Measurements from ENCODE around the gene ABI3BP.

Gene ABI3BP

DNA sequence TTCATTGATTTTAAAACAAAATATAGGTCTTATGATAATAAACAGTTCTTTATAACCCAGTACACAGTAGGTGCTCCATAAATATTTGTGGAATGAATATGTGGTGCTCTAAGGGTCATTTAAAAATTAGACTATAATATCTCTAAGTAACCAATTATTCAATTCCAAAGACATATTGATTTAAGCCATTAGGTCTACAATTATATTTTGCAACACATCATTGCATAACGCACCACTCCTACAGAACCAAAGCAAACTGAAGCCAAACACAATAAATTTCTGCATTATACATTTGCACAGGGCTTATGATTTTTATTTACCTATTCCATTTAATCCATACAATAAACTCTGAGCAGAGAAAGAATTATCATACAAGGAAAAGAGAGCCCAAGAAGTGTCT is 104.3 kb downstream of the ABI3BP start:
- no peak for DNase-seq (ENCODE audit: low read depth in 2 of 2)

DNA sequence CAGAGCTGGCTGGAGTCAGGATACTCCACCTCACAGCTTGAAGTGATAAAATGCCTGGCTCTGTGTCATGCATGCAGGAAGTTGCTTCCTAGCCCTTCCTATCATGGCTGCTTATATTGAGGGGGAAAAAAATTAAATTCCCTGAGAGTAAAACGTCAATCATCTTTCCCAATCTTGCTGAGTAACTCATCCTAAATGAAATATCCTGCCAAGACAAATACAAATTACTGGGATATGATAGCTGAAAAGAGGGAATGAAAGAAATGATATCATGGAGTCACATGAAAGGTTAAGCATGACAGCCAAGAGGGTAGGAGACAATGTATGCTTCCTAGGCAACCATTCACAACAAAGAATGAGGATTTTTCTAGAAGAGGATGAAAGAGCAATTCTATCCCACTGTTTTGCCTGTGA is 110.6 kb downstream of the ABI3BP start:
- DNase-seq (ENCODE audit: low read depth in 2 of 2): no peak

DNA sequence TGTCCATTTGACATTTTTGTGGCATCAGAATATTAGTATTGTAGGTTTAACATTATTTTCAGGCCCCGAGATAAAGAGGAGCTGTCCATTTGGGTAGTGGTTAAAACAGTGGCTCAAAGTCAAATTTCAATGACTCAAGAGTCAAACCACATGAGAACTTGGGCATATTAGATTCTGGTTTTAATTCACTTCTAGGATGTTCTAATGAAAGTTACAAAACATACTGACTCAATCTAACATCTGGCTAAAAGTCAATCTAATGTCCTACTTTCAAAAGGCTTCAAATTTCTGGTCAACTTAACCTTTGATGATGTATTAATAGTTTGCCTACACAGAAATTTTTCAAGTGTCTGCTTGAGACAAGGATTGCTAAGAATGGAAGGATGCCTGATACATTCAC is 112.4 kb downstream of the ABI3BP start:
- no peak for DNase-seq (ENCODE audit: low read depth in 2 of 2)

DNA sequence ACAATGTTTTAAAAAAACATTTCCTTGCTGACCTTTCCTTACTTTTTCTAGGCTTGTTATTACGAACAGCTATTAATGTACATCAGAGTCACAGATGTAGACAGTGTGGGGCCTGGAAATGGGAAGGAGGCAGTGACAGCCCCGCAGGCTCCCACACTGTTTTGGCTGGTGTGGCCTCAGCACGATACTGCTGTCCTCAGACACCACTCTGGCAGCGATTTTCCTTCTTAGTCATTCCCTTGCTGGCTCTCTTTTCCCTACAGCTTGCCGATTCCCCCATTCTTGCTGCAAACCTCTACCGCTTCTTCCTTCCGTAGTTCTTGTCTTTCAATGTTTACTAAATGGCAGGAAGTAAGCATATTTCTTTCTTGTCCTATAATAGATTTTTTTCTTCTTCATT is 113.1 kb downstream of the ABI3BP start:
- DNase-seq (ENCODE audit: low read depth in 2 of 2): no peak

DNA sequence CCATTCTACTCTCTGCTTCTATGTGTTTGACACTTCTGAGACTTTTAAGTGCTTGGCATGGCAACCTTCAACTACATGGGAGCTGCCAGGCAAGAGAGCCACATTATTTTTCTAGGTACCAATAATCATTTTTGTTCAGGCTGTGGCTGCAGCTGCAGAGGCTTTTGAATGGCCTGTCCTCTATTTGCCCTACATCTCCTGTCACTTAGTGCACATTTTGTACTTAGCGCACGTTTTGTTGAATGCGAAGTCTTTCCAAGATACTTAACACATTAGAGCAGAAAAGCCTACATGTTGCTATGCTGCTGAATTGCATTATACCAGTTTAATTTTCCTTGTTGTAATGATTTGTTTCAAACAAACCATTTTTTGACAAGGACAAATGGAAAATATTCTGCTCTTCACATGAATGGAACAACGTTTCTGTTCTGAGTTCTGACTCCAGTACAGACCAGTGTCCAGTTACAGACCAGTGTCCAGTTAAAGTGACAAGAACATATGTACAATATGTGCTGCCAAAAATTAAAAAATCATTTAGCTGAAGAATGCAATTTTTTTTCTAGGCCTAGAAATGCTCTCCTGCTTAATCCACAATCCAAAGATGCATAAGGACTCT is 113.9 kb downstream of the ABI3BP start:
- DNase-seq (ENCODE audit: low read depth in 2 of 2): no peak

DNA sequence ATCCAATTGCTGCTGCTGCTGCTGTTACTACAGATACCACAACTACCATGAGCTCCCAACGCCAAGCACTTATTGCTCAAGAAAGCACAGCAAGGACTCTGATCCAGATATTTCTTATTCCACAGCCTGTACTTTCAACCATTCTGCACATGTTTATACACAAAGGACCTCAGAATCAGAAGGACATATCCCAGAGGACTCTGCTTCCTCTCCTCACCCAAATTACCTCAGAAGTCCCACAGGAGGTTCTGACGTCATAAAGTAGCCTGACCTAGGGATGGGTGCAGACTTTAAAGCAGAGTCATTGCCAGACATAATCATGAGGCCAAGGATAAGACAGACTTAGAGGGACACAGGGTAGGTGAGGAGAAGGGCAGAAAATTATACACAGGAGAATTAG is 115.9 kb downstream of the ABI3BP start:
- no peak for DNase-seq (ENCODE audit: low read depth in 2 of 2)

DNA sequence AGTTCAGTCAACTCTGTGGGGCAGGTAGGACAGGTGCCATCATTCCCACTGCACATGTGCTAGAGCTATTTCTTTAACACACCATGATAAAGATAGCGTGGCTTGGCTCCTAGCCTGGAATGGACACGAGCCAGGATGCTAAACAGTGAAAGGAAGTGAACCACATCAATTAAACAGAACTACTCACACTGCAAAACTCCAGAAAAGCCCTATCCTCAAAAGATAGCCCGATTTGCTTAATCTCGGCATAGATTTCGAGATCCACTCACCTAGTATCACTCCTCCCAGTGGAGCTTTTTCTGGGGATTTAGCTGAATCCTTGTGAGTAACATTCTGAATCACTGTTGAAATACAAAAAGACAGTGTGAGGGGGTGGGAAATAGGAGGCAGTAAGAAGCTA is 118.0 kb downstream of the ABI3BP start:
- DNase-seq (ENCODE audit: low read depth in 2 of 2): no peak

DNA sequence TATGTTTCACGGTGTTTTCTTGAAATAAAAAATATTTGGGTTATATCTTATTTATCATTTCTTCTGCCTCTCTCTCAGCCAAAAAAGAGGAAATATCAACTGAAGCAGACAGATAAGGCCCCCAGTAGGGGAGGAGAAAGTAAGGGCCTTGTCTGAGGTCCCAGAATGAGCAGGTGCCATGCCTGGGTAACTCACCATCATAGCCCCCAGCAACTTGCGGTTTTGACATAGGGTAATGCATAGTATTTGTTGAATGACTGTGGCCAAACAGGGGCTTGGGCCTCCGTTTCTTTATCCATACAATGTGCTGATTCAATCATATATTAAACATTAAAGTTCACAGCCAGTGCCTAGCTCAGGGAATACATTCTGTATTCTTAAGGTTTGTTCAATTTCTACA is 119.6 kb downstream of the ABI3BP start:
- DNase-seq (ENCODE audit: low read depth in 2 of 2): no peak

DNA sequence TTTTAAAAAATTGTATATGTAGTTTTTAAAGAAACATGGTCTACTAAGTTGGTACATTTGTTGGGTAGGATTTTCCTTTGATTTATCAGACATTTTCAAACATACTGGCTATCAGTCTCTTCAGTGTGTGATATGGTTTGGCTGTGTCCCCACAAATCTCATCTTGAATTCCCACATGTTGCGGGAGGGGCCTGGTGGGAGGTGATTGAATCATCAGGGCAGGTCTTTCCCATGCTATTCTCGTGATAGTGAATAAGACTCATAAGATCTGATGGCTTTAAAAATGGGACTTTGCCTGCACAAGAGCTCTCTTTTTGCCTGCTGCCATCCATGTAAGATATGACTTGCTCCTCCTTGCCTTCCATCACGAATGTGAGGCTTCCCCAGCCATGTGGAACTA is 121.9 kb downstream of the ABI3BP start:
- DNase-seq (ENCODE audit: low read depth in 2 of 2): no peak

DNA sequence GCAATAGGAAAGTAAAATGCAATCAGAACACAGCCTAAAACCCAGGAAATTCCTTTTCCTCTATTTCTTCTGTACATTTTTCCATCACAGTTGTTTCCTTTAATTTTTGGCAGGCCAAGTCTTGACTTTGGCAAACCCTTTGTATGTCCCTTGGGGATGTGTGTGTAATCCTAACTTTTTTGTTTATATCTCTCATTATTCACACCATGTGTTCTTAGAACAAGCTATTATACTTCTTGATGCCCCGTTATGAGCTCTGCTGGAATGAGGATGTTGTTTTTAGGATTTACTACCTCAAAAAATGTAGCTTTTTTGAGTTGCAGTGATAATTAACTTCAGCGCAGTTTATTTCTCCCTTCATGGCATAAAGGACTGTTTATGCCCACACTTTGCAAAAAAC is 123.4 kb downstream of the ABI3BP start:
- DNase-seq (ENCODE audit: low read depth in 2 of 2): no peak

DNA sequence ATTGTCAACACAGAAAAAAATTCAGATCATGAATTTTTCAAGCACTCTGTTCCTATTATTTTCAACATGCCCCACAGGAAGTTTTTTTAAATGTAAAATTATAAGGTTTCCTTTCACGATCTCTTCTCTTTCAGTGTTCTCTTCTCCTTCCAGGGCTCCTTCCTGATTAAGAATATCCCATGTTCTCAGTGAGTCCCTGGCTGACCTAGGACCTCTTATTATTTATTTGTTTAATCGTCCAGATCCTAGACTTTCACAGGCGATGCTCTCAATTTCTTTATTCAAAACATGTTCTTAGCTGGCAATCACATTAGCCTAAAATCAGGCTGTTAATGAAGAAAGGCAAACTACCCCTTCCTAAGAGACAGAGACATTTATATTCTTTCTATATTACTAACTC is 124.3 kb downstream of the ABI3BP start:
- no peak for DNase-seq (ENCODE audit: low read depth in 2 of 2)

DNA sequence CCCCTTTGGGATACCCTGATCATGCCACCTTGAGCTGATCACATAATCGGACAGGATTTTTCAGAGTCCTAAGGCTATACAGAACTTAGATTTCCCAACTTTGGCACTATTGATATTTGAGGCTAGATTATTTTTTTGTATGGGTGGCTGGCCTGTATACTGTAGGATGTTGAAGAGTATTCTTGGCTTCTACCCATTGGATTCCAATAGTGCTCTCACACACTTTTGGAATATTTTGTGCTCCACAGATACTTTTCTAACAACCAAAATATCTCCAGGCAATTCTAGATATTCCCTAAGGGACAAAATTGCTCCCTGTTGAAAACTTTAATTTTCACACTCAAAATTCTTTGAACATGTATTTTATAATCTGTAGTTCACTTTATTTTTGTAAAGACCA is 125.1 kb downstream of the ABI3BP start:
- no peak for DNase-seq (ENCODE audit: low read depth in 2 of 2)

DNA sequence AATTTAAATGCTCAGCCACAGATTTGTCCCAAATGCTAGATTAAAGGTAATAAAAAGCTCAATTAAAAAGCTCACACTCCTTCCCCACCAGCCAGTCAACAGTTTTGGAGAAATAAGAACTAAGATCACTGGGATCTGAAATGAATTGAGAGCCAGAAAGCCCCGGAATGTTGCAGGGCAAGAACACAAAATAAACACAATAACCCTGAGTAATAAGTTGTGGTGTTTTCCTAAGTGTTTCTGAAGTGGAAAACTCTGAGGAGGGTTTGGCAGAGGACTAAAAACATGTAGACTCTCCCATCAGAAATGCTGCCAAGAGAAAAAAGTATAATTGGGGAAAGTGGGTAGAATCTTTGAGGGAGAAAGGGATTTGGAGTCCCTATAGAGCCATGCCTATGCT is 127.8 kb downstream of the ABI3BP start:
- DNase-seq (ENCODE audit: low read depth in 2 of 2): no peak

DNA sequence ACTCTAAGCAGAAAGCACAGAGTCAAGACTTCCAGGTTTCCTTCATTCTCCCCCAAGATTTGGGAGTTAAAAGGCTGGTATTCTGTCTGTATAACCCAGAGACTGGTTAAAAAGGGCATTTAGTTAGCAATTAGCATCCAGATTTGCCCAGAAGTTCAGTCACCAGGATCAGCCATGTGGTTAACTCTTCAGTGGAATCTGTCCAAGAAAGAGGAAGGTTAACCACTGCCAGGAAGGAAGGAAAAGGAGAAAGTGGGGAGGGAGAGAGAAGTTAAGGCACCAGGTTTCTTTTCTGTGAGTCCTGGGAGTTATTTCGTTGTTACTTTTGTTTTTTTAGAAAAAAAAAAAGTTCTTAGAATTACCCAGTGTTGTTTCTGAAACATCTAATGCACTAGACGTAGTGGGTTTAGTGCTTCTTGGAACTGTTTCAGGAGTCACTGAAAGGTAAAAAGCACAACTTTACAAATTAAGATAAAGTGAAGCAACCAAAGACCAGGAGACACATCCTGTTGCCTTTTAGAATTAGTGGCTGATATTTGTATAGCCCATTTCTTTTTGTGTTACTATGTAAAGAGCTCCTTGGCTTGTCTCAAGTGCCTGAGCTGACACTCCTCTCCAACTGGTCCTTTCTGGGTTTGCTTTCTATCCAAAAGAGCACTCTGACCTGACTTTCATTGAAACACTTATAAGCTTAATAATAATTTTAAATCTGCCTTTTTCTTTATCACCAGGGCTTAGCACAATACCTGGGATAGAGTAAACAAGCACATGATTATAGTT is 128.6 kb downstream of the ABI3BP start:
- no peak for DNase-seq (ENCODE audit: low read depth in 2 of 2)

DNA sequence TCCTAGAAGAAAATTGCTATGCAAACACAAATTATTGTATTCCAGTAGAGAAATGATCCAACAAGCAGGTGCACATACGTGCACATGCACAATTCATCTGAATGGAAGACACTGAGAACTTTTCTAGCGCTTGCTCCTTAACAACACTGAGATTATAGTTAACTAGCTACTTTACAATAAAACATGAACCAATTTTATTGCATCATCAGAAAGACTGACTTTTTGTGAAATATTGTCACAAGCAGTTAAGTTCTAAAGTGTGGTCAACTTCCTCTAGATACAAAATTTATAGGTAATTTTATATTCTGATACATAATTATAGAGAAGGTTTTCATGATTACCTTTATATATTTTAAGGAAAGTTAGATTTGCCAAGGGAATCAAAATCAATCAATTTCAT is 135.4 kb downstream of the ABI3BP start:
- DNase-seq (ENCODE audit: low read depth in 2 of 2): no peak

DNA sequence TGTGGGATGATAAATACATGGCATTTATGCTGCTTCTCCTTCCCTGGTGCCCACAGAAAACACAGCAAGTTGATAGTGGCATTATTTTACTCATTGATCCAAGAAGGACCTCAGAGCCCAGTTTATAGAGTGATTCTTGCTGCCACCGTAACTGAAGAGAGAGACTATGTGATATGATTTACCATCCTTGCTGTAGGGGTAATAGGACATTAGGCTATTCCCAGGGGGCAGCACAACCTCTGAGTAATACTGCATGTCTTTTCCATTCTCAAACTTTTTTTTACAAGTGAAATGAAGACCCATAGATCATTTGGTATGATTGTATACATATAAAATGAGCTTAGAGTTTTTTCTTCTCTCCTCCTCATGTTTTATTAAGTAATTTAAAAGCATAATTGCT is 136.4 kb downstream of the ABI3BP start:
- DNase-seq (ENCODE audit: low read depth in 2 of 2): no peak

DNA sequence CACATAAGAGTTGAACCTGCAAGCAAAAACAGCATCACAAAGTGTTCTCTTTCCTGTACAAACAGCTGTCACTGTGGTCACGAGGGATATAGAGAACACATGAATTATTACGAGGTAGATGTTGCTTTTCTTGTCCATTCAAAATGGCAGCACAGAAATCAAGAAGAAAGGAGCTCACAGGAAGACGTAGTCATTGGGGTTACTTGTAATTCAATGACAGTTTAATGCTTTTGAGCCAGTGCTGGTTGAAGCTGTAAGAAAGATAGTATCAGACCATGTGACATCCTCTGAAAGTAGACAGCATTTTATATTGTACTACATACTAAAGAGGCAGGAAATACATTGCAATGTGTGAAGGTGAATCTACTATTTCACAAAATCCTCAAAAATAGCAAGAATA is 140.4 kb downstream of the ABI3BP start:
- DNase-seq (ENCODE audit: low read depth in 2 of 2): no peak

DNA sequence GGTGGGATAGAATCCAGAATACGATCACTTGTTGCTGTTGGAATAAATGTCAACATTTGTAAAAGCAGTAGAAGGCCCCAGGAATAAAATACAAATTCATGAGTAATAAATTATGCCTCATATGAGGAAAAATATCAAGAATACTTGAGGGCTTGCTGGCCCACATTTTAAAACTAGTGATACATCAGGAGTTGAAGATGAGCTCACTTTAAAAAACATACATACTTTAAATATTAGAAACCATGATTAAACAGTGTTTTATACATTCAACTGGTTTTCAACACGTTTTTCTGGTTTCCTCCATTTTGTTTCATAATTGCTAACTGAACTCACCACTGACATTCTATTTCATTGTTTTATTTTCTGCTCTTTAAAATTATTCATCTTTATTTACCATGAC is 142.5 kb downstream of the ABI3BP start:
- no peak for DNase-seq (ENCODE audit: low read depth in 2 of 2)

DNA sequence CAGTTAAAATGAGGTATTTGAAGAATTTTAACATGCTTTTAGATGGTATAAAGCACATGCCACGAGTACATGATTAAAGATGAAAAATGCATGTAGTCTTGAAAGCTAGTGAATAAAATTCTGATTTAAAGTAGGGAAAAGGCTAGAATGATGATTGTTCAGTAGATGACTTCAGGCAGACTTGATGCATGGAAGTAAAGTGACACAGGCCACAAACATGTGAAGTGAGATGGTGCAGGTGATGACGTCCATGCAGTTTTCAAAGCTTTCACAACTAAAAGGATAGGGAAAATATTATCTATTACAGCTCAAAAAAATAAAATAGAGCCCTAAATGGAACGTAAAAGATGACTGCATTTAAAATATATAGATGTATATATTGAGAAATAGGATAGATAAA is 143.1 kb downstream of the ABI3BP start:
- no peak for DNase-seq (ENCODE audit: low read depth in 2 of 2)

DNA sequence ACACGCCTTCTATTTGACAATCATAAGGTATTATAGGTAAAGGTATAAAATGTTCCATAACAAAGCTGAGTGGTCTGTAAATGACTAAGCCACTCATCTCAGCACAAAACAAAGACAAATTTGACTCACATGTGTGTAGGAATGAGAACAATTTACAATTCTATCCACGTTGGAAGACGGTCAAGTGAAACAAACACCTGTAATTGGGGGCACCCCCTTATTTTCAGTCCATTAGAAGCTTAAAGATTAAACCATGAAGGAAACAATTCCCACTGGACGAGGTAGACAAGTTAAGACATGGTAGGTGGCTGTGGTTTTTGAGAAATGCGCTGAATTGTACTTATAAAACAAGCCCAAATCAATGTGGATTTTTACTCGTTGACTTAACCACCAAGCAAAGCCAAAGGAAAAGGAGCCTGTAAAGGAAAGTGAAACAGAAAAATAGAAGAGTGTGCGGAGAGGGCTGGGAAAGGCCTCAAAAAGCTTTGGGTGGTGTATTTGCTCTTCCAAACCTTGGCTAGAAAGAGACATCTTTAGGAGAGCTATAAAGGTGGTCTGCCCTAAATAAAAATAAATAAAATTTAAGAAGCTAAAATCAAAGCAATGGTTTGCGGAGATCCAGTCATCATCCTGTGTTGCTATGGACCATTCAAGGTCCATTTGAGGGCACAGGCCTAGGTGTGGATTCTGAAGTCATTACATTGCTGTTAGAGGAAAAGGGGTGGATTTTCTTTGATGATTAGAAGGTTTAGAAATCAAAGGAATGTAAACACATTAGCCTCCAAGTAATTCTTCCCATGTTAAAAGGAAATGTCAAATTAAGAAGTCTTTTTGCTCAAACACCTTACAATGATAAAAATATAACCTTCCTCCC is 148.9 kb downstream of the ABI3BP start:
- DNase-seq (ENCODE audit: low read depth in 2 of 2): no peak

DNA sequence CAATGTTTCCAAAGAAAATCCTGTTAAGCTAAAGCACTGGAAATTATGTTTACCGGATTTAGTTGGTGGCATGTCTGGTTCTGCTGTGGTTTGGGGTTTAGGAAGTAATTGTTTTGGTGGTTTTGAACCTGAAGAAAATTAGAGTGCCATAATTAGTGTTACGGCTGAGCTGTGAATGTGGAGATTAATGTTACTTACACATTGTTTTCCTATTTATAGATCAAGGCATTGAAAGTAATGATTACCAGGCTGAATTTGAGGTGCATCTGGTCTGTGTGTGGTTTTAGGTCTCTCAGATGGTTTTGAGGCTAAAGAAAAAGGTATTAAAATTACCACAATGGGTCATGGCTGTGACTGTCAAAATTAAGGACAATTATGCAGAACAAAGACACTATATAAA is 155.1 kb downstream of the ABI3BP start:
- no peak for DNase-seq (ENCODE audit: low read depth in 2 of 2)

DNA sequence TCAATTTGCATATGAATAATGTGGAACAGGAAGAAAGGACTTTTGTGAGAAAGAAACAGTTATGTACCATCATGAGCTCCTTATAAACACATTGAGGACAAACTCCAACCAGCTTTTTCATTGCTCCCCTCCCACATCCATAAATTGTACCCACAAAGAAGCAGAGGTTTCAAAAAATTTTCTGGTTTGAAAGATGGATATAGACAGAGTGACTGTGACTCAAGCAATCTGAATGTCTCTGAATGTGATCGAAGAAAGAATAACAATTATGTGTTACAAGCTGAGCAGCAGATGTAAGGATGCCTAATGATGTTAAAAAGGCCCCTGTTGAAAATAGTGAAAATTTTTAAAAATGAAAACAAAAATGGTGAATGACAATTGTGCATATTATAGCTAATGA is 156.6 kb downstream of the ABI3BP start:
- DNase-seq (ENCODE audit: low read depth in 2 of 2): no peak

DNA sequence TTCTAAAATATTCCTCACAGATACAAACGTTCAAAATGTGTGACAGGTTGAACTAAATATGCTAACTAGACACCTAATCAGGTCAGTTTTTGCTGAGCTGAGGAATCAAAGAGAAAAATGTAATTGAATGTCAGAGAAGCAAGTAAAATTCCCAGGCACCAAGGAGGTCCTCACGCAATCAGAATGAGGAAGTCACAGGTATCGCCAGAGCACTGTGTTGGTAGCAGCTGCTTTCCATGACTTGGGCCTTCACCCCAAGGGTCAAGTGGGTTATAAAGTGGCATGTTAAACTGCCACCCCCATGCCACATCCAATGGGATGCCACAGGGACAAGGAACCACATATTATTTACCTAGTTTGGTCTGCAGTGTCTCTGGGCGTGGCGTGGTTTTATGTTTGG is 158.9 kb downstream of the ABI3BP start:
- DNase-seq (ENCODE audit: low read depth in 2 of 2): no peak

All from activated CD8-positive, alpha-beta memory T cell treated with anti-CD3 and anti-CD28 coated beads for 4 hours (primary cell).